SK-N-SH (cell line): Measurements from ENCODE around the gene TPSG1.

Experiments used
- EP300 ChIP-seq, 2 experiments: IDR thresholded peaks; 2 replicates each; pipeline versions ENCODE4 v1.4.0 to v1.6.1; 2012; ENCODE audit warnings: borderline replicate concordance in 1 of 2, low read depth in 1 of 2, low read length in 1 of 2
- FOXJ3 ChIP-seq: sonication (generic); formaldehyde crosslinking; IDR thresholded peaks from 2 replicates; pipeline ENCODE4 v1.5.1; 2020; ENCODE audit warnings: mild to moderate bottlenecking, missing genetic modification reagents
- FOXM1 ChIP-seq: IDR thresholded peaks from 2 replicates; pipeline ENCODE4 v1.4.0; 2012; ENCODE audit warnings: low read depth, mild to moderate bottlenecking
- NRF1 ChIP-seq: IDR thresholded peaks from 2 replicates; pipeline ENCODE4 v1.6.1; 2012; ENCODE audit warnings: low read depth, mild to moderate bottlenecking, low read length
- POLR2AphosphoS5 ChIP-seq: IDR thresholded peaks from 2 replicates; pipeline ENCODE4 v1.6.1; 2012; ENCODE audit warnings: low read depth, low read length
- RCOR1 ChIP-seq: fragments of 150-350 bp; IDR thresholded peaks from 2 replicates; pipeline ENCODE4 v1.6.1; 2017; ENCODE audit warnings: antibody characterized with exemption, low read length
- RXRA ChIP-seq: IDR thresholded peaks from 2 replicates; pipeline ENCODE4 v1.4.0; 2012; ENCODE audit warnings: low read depth, mild to moderate bottlenecking, borderline replicate concordance
- SMC3 ChIP-seq: IDR thresholded peaks from 2 replicates; pipeline ENCODE4 v1.6.1; 2012; ENCODE audit warnings: low read depth, low read length, improper control_type of control experiment
- TCF12 ChIP-seq: IDR thresholded peaks from 2 replicates; pipeline ENCODE4 v1.4.0; 2012
- TF ChIP-seq, protein P1 (sequence below): fragments of 200-600 bp; sonication (generic); IDR thresholded peaks from 2 replicates; pipeline ENCODE4 v1.6.1; 2017; ENCODE audit warnings: antibody characterized with exemption, mild to moderate bottlenecking, moderate library complexity
- TF ChIP-seq, protein P2 (sequence below): IDR thresholded peaks from 2 replicates; pipeline ENCODE4 v1.6.1; 2012; ENCODE audit warnings: mild to moderate bottlenecking, low read depth, low read length, moderate library complexity
- TF ChIP-seq, protein P3 (sequence below): IDR thresholded peaks from 2 replicates; pipeline ENCODE4 v1.4.0; 2012; ENCODE audit warnings: low read depth, borderline replicate concordance

DNA sequence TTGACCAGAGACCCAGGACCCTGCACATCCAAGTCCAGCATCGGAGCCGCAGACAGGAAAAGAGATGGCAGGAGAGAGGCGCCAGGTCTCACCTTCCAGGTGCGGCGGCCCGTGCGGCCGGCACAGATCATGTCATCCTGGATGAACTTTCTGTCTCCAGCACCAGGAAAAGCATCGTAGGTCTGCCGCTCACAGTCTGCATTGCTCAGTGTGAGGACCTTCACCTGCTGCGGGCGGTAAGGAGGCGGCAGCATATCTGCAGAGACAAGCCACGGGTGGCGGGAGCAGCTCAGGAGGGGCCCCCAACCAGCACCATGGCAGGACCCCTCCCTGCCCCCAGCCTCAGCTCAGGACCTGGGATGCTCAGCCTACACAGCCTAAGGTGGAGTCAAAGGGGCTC is 48.7 kb upstream of the TPSG1 start:
- TF ChIP-seq EP300 (IDR thresholded peaks at IDR 0.05; ENCODE audit: borderline replicate concordance in 1 of 2, low read depth in 1 of 2, low read length in 1 of 2) (no peak), NRF1 (no peak), POLR2AphosphoS5 (no peak), RCOR1 (no peak), FOXM1 (no peak), SMC3 (no peak), TCF12 (no peak), RXRA (no peak), FOXJ3 (CRISPR knock-in tag) (no peak)
- TF ChIP-seq, protein P1, sequence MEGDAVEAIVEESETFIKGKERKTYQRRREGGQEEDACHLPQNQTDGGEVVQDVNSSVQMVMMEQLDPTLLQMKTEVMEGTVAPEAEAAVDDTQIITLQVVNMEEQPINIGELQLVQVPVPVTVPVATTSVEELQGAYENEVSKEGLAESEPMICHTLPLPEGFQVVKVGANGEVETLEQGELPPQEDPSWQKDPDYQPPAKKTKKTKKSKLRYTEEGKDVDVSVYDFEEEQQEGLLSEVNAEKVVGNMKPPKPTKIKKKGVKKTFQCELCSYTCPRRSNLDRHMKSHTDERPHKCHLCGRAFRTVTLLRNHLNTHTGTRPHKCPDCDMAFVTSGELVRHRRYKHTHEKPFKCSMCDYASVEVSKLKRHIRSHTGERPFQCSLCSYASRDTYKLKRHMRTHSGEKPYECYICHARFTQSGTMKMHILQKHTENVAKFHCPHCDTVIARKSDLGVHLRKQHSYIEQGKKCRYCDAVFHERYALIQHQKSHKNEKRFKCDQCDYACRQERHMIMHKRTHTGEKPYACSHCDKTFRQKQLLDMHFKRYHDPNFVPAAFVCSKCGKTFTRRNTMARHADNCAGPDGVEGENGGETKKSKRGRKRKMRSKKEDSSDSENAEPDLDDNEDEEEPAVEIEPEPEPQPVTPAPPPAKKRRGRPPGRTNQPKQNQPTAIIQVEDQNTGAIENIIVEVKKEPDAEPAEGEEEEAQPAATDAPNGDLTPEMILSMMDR, result no peak
- TF ChIP-seq, protein P2, sequence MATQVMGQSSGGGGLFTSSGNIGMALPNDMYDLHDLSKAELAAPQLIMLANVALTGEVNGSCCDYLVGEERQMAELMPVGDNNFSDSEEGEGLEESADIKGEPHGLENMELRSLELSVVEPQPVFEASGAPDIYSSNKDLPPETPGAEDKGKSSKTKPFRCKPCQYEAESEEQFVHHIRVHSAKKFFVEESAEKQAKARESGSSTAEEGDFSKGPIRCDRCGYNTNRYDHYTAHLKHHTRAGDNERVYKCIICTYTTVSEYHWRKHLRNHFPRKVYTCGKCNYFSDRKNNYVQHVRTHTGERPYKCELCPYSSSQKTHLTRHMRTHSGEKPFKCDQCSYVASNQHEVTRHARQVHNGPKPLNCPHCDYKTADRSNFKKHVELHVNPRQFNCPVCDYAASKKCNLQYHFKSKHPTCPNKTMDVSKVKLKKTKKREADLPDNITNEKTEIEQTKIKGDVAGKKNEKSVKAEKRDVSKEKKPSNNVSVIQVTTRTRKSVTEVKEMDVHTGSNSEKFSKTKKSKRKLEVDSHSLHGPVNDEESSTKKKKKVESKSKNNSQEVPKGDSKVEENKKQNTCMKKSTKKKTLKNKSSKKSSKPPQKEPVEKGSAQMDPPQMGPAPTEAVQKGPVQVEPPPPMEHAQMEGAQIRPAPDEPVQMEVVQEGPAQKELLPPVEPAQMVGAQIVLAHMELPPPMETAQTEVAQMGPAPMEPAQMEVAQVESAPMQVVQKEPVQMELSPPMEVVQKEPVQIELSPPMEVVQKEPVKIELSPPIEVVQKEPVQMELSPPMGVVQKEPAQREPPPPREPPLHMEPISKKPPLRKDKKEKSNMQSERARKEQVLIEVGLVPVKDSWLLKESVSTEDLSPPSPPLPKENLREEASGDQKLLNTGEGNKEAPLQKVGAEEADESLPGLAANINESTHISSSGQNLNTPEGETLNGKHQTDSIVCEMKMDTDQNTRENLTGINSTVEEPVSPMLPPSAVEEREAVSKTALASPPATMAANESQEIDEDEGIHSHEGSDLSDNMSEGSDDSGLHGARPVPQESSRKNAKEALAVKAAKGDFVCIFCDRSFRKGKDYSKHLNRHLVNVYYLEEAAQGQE, result no peak
- TF ChIP-seq, protein P3, sequence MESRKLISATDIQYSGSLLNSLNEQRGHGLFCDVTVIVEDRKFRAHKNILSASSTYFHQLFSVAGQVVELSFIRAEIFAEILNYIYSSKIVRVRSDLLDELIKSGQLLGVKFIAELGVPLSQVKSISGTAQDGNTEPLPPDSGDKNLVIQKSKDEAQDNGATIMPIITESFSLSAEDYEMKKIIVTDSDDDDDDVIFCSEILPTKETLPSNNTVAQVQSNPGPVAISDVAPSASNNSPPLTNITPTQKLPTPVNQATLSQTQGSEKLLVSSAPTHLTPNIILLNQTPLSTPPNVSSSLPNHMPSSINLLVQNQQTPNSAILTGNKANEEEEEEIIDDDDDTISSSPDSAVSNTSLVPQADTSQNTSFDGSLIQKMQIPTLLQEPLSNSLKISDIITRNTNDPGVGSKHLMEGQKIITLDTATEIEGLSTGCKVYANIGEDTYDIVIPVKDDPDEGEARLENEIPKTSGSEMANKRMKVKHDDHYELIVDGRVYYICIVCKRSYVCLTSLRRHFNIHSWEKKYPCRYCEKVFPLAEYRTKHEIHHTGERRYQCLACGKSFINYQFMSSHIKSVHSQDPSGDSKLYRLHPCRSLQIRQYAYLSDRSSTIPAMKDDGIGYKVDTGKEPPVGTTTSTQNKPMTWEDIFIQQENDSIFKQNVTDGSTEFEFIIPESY, result no peak
